IPS-NIHi7 (cell line): ENCODE results near the gene IL34.

Source experiments
- DNase-seq: peaks from one replicate; pipeline ENCODE4 v3.0.0; 2012; ENCODE audit warnings: mixed read lengths; ENCODE audit errors: extremely low spot score

IL34 gene

GRCh38 chr16:70678121-70678897, 31.9 kb downstream of the IL34 start:
- DNase-seq, result no peak

- no peak for DNase-seq
These were observed 32.7 kb downstream of the IL34 start for GRCh38 chr16:70678898-70679670.

- peak; percentile 95 for DNase-seq
These were observed 33.5 kb downstream of the IL34 start for GRCh38 chr16:70679671-70680494.

- DNase-seq, result no peak
These were observed 34.4 kb downstream of the IL34 start for GRCh38 chr16:70680495-70681381.

GRCh38 chr16:70681382-70682238, 35.3 kb downstream of the IL34 start:
- no peak for DNase-seq

GRCh38 chr16:70682239-70683145, 36.1 kb downstream of the IL34 start:
- DNase-seq, result no peak

- no peak for DNase-seq
These were observed 37.0 kb downstream of the IL34 start for GRCh38 chr16:70683146-70683944.

GRCh38 chr16:70684146-70685060, 38.0 kb downstream of the IL34 start:
- DNase-seq, result no peak

- DNase-seq, result no peak
These were observed 38.9 kb downstream of the IL34 start for GRCh38 chr16:70685061-70685937.

- DNase-seq, result peak; percentile 92
These were observed 39.6 kb downstream of the IL34 start, which contains the start of gene MTSS2 for GRCh38 chr16:70685938-70686375. MTSS2 (minus strand) TSS chr16:70686053; CDS start chr16:70685791, 262 bp downstream.

- no peak for DNase-seq
These were observed 40.2 kb downstream of the IL34 start for GRCh38 chr16:70686376-70687101.

GRCh38 chr16:70687102-70687511, 40.7 kb downstream of the IL34 start:
- DNase-seq, result no peak

- no peak for DNase-seq
These were observed 41.4 kb downstream of the IL34 start for GRCh38 chr16:70687671-70688245.

- DNase-seq, result no peak
These were observed 41.9 kb downstream of the IL34 start for GRCh38 chr16:70688246-70688742.
